HTERT RPE-1 (cell line): ENCODE measurements around the gene SEC14L5.

Experiments
- in situ Hi-C: fragments of 300-500 bp; cut with MboI; formaldehyde crosslinking; loops from 4 replicates; pipeline ENCODE4 v1.14.3; 2020; ENCODE audit warnings: low sequenced_read_pairs

The SEC14L5 gene

GRCh38 chr16:4981473-4981872 is 23.3 kb downstream of the SEC14L5 start:
- in situ Hi-C loops = no loop called here

DNA sequence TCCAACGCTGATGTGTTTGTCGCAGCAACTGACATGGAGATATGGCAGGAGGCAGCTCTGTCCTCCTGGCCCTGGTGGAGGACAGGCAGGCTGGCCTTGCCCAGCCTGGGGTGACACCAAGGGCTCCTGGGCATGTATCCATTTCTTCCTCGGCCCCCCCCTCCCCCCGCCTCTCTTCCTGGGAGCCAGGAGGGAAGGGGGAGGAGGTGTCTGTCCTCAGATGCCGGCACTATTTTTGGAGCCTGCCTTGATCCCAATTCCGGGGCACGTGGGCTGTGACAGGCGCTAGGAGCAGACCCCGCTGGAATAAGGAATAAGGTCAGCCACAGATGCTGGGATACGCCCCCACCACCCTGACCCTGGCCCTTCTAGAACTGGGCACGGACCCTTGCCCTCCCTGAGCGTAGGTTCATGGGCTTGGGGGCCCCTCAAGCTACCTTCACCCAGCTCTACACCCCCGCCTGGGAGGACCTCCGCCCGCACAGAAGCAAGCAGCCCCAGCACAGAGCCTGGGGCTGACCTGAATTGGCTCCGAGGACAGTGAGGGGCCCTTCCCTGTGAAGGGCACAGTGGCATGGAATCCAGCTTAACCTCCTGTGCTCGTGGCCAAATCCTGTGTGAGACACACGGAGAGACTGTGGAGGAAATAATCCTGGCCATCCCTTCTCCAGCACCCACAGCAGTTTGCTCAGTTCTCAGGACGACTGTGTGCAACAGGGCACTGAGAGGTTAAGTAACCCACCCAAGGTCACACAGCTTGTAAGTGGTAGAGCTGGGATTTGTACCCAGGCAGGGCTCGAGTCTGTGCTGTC is 24.1 kb downstream of the SEC14L5 start:
- in situ Hi-C loops = no loop called here

- in situ Hi-C loops = no loop called here
Measured at GRCh38 chr16:4984174-4984990, 26.3 kb downstream of the SEC14L5 start.

GRCh38 chr16:4987250-4987579 is 29.1 kb downstream of the SEC14L5 start:
- in situ Hi-C loops = no loop called here

DNA sequence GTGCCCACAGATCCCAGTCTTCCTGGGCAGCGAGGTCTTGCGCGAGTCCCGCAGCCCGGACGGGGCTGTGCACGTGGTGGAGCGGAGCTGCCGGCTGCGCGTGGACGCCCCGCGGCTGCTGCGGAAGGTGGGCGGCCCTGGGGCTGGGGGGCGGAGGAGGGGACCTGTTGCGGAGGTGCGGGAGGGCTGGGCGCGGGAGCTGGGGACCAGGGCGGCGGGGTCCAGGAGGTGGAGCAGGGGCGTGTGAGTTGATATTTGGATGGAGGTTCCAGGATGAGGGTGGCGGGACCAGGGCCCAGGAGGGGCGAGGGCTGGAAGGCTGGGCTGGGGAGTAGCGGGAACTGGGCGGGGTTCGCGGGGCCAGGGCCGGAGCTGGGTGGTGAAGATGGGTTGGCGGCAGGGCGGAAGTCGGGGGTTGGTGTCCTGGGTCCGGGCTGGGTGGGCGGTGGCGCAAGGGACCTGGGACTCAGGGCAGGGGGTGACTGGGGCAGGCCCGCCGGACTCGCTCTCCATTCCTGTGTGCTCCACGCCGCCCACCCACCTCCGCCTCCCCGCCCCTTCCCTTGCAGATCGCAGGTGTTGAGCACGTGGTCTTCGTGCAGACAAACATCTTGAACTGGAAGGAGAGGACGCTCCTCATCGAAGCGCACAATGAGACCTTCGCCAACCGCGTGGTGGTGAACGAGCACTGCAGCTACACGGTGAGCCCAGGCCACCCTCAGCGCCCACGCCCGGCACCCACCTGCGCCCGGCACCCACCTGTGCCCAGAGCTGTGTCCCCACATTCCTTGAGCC is 29.6 kb downstream of the SEC14L5 start:
- in situ Hi-C loops = no loop called here

DNA sequence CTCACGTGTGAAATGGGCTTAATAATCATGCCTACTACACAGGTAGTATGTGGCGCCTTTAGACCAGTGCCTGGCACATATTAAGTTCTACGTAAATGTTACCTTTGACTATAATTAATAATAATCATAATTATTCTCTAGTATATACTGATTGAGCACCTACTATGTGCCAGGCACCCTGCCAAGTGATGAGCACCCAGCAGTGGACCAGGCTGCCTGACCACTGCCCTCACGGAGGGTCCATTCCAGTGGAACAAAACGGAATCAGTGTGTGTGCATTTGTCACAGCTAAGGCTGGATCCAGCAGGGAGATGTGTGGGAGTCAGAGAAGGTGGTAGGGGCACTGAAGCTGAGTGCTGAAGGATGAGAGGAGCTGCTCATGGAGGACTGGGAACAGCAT is 30.5 kb downstream of the SEC14L5 start:
- in situ Hi-C loops = no loop called here

GRCh38 chr16:4989391-4990006 is 31.4 kb downstream of the SEC14L5 start:
- in situ Hi-C loops = no loop called here

DNA sequence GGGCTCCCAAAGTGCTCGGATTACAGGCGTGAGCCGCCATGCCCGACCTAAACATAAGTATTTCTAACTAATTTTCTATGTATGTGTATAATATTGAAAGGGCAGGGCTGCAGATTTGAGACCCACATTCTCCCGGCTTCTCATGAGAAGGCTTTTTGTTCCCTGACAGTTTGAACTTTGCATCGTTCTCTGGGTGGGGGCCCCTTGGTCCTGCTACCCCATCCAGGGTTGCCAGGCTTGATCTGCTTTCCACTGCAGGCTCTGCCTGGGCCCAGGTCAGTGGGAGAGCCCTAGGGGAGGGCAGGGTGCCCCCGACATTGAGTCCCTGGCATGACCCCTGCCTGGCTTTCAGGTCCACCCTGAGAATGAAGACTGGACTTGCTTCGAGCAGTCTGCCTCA is 32.3 kb downstream of the SEC14L5 start:
- in situ Hi-C loops = no loop called here

- in situ Hi-C loops = no loop called here
Measured at GRCh38 chr16:4991754-4992153, 33.6 kb downstream of the SEC14L5 start.

DNA sequence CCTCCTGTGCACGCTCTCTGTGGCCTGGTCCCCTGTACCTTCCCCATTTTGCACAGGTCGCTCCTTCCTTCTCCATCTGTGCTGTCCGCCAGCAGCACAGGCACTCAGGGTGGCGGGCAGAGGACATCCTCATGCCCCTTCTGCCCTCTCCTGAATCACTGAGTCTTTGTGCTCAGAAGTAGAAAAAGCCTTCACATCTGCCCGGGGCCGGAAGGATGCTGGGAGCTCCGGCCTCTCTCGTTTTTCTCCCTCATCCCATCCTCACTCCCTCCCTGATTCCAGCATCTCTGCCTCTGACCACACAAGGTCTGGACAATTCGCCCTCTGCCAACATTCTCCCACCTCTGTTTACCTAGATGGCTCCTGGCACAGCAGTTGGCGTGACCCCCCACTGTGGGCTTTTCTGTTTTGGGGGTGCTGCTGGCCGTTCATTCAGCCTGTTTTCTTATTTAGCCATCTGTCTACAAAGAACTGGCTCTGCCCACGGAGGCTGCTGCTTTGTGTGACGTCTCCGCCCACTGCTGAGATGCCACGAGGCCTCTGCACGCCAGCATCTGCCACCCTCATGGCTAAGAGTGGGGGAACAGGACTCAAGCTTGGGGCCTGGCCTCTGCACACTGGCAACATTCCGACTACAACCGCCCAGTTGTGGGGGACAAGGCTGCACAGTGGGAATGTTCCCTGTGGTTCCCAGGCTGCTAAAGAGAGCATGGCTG is 36.7 kb downstream of the SEC14L5 start:
- in situ Hi-C loops = no loop called here

DNA sequence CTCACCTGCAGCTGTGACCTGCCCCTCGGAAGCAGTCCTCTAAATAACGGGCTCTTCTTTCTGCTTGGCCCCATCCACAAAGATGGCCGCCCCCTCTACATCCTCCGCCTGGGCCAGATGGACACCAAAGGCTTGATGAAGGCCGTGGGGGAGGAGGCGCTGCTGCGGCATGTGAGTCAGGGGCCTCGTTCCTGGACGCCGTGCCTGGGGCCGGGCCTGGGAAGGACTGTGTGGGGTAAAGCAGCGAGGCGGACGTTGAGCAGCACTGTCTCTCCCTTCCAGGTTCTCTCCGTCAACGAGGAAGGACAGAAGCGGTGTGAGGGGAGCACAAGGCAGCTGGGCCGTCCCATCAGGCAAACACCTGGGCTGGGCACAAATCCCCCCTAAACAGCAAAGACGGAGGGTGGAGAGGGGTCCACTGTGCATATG is 42.5 kb downstream of the SEC14L5 start:
- in situ Hi-C loops = no loop called here

DNA sequence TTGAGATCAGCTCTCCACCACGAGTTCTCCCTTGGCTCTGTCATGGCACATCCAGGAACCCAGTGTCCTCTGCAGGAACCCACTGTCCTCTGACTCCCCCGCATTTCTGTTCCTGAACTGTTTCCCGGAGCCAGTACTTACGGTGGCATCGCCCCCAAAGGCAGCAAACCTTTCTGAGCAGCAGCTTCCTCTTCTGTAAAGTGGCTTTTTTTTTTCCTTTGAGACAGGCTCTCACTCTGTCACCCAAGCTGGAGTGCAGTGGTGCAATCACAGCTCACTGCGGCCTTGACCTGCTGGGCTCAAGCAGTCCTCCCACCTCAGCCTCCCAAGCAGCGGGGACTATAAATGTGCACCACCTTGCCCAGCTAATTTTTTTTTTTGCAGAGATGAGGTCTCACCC is 43.4 kb downstream of the SEC14L5 start:
- in situ Hi-C loops = no loop called here

GRCh38 chr16:5001986-5002385 is 43.9 kb downstream of the SEC14L5 start:
- in situ Hi-C loops = no loop called here

- in situ Hi-C loops = no loop called here
Measured at GRCh38 chr16:5002699-5003143, 44.6 kb downstream of the SEC14L5 start.

GRCh38 chr16:5003211-5003610 is 45.1 kb downstream of the SEC14L5 start:
- in situ Hi-C loops = no loop called here

DNA sequence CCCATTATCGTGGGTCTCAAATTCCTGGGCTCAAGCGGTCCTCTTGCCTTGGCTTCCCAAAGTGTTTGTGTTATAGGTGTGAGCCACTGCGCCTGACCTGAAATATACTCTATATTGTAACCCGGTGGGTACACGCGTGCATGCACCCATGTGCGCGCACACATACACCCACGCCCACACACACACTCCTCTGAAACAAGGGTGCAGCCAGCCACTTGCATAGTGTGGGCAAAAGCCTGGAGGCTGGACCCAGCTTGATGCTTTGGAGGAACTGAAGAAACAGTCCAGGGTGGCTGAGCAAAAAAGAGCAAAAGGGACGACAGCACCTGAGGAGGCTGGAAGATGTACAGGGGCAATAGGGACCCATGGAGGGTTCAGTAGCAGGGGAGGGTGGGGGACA is 45.7 kb downstream of the SEC14L5 start:
- in situ Hi-C loops = no loop called here

- in situ Hi-C loops = no loop called here
Measured at GRCh38 chr16:5004311-5004710, 46.2 kb downstream of the SEC14L5 start.

- in situ Hi-C loops = no loop called here
Measured at GRCh38 chr16:5005916-5006315, 47.8 kb downstream of the SEC14L5 start.

DNA sequence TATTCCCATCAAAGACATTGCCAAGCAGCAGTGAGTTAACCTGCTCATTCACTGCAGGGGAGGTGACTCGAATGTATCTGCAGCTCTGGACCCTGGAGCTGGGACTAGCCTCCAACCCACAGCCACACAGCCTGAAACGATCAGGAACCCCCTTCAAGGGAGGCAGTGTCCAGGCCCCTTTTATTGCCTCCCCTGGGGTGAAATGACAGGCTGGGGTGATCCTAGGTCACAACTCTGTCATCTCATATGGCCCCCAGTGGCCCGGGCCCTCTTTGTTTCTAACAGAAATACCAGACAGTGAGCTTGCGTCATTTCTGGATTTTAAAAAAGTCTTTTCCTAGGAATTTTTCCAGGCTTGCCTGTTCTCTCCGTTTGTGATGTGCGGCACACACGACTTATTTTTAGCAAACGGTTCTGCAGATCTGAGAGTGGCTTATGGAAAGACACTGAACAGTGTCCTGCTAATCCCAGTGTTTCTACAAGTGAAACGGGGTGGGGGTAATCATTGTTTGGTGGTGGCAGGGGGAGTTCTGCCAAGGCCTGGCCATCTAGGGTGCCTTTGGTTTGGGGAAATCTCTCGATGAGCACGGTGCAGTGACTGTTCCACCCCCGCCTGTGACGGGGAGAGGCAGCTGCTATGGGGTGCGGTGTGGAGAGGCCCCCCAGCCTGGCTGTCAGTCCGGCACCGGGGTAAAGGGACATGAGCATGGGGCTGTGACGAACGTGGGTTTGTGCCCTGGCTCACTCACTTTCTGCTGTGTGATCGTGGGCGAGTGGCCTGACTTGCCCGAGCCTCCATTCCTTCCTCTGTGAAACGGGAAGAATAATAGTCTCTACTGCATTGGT is 48.4 kb downstream of the SEC14L5 start:
- in situ Hi-C loops = no loop called here
